Measurements from ENCODE around the gene FRG2C.
A peak's percentile ranks its signal among the peaks of the same experiment; 100 is the strongest.
"Not testable (repeated sequence)": the region's sequence is repeated elsewhere in the genome, so short reads cannot be mapped to it uniquely, and the experiment has no call there.

Gene FRG2C

DNA sequence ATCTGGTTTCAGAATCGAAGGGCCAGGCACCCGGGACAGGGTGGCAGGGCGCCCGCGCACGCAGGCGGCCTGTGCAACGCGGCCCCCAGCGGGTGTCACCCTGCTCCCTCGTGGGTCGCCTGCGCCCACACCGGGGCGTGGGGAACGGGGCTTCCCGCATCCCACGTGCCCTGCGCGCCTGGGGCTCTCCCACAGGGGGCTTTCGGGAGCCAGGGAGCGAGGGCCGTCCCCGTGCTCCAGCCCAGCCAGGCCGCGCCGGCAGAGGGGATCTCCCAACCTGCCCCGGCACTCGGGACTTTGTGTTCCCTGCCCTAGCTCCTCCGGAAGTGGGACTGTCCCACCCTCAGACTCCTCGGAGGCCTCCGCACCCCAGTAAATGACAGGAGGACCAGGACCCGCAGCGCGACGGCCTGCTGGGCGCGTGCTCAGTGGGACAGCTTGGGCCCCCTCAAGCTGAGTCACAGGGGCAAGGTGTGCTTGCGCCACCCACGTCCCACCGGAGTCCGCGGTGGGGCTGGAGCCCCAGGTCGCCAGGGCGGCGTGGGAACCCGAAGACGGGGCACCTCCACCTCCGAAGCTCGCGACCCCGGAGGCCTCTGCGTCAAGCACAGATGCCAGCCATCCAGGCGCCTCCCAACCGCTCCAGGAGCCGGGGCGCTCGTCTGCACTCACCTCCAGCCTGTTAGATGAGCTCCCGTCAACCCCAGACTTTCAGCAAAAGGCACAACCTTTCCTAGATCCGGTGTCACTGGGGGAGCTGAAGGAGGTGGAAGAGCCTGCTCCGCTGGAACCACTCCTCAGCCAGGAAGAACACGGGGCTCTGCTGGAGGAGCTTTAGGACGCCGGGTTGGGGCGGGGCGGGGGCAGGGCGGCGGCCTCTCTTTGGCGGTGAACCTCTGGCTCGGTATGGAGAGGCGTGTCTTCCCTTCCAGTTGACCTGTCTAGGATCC is 5.5 kb downstream of the FRG2C start:
- DNase-seq = not testable (repeated sequence)

DNA sequence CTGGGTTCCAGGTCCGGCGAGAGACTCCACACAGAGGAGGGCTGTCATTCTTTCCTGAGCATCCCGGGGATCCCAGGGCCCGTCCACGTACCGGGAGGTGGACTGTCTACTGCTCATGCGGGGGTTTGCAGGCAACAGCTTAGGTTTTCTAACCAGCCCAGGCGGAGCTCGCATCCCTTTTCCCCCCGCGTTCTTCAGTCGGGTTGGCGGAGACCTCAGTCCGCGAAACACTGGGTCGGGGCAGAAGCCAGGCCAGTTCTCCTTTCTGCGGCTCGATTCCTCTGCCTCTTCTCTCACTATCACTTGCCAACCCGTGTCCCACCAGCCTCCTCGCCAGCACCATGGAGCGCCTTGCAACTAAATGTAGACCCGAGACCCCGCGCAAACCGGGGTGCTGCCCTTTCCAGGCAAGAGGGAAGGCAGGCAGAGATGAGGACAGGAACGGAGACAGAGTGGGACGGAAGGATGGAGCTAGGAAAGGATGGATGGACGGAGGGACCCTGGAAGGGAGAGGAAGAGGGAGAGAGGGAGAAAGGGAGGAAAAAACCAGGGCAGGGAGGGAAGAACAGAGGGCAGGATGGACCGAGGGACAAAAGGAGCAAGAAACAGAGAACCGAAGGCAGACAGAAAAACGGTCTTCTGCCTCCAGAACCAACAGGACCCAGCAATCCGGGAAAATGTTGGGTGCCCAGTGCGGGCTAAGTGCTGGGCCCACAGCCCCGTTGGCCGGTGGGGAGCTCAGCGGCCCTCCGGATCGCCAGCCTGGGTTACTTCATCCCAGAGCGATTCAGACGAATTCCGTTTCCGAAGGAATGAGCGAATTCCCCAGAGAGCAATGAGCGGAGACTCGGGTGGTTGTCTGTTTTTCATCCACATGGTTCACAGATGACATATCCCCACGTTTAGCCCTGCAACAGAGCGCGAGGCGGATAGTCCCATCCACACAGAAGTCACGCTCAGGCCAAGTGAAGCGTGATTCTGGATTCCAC is 6.5 kb downstream of the FRG2C start:
- peak; percentile 56 for DNase-seq

DNA sequence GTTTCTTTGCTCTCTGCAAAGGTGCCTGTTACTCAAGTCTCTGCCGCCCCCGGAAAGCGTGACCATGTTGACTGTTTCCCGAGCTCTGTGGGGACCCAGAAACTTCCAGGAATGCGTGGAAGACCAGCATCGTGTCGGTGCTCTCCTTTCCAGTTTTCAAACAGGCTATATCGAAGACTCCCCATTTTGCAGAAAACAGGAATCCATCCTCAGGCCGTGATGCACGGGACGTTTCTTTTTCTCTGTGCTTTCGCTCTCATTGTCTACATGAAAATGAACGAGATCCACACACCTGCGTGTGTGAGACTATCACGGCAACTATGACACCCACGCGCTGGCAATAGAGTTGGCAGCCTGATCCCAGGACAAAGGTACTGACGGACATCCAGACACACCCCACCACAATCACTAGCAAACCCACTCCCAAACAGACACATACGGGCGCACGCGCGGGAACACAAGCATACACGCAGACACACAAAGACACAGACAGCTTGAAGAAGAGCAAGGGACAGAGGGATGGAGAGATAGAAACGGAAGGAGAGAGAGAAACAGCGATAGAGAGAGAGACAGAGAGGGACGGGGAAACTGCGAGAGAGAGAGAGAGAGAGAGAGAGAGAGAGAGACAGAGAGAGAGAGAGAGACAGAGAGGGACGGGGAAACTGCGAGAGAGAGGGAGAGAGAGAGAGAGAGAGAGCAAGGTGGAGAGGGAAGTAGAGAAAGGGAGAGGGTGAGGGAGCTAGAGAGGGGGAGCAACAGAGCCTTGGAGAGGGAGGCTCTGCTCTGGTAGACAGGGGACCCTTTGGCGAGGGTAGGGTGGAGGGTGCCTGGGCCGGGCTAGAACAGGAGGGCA is 7.4 kb downstream of the FRG2C start:
- not testable (repeated sequence) for DNase-seq

DNA sequence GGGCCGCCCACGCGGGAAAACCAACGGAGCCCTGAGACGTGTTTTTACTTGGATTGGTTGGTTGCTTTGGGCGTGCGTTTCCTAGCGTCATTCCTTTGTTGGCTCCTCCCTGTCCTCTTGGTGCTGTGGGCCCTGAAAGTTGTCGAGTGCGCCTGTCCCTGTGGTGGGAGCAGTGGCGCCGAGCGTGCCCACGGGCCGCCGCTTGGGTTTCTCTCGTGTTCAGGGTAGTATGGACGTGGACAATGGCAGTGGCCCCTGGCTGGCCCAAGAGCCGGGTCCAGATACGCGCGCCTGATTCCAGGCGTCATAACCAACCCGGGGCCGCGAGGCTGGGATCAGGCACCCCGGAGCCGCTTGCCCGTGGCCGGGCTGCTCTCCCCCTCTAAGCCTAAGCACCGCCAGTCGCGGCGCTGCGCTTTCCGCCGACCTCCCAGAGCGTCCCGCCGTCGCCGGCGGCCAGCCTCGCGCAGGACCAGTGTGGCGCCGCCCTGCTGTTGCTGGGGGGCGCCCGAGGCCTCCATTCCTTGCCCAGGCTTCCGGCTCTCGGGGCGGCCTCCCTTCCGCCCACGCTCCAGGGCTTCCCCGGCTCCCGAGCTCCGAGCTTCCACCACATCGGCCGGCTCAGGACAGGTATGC is 8.1 kb downstream of the FRG2C start:
- DNase-seq = peak; percentile 59

DNA sequence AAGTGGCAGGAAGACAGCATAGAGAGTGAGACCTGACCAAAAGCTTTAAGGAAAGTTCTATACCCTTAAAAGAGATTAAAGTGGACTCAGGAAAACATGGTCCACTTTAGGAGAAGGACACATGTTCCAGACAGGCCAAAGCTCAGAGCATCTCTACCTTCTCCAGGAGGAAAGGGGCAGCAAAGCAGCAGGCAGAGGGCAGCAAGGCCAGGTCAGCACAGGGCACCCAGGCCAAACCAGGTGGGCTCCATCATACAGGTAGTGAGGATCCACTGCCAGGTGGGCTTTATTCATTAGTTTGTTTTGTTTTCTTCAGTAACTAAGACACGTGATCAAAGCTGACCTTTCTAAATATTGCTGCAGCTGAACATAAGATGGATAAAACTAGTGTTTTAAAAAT is 19.8 kb downstream of the FRG2C start:
- DNase-seq = not testable (repeated sequence)

DNA sequence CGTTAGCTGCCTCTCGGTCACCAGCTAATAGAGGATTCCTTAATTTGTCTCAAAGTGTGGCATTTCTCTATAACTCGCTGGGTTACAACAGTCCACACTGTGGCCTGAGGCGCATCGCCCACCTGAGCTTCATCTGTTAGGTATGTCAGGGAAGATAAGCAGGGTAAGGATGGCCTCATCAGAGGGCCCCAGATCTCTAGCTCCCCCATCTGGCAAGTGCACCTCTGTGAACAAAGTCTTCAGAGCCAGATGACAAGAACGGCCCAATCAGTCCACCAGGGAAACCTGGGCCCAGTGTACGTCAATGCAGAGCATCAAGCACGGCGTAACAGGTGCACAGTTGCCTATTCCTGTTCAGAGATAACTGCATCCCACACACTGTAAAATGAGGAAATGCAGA is 23.2 kb downstream of the FRG2C start:
- no peak for DNase-seq

DNA sequence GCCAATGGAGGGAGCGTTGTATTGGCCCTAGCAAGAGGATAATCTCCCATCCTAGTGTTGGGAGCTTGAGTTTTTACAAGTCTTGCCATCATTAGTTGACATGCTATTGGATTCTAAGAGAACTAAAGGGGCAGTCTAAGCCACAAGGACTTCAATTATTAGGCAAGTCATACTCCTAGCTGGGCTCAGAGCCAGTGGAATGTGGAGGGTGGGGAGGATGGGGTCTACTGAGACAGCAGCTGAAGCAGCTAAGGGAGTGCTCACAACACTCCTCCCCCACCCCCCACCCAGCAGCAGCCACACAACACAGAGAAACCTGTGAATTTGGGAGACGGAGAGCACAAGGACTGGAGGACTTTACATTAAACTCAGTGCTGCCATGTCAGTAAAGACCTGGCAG is 27.9 kb downstream of the FRG2C start:
- no peak for DNase-seq
